Right cardiac atrium (tissue), 5 donors: ENCODE data around the gene DHX9. TPM values are rescaled to one million over a fixed set of nuclear protein-coding genes. Genes with fewer than 3 reads are reported as not detected.
"Not testable (repeated sequence)": the region's sequence is repeated elsewhere in the genome, so short reads cannot be mapped to it uniquely, and the experiment has no call there.

ENCODE experiments used
- ATAC-seq, 2 donors: fragments of 200-7000 bp; cut with Tn5 transposase; one replicate each; pipeline versions ENCODE4 v1.8.0 to v1.9.1; 2020; ENCODE audit warnings: moderate library complexity in 2 of 2, mild to moderate bottlenecking in 1 of 2
- DNase-seq, 3 donors: peaks; one replicate each; pipeline ENCODE4 v3.0.0-alpha.2; 2020
- H3K27ac ChIP-seq: one replicate; pipeline ENCODE4 v1.5.1; 2013; ENCODE audit warnings: mild to moderate bottlenecking, low read length, control low read depth, moderate library complexity
- H3K27me3 ChIP-seq: one replicate; pipeline ENCODE4 v1.6.1; 2013; ENCODE audit not compliant: control insufficient read depth, insufficient read depth
- H3K4me1 ChIP-seq: one replicate; pipeline ENCODE4 v1.6.1; 2013; ENCODE audit warnings: low read length; ENCODE audit not compliant: control insufficient read depth, insufficient read depth
- H3K4me3 ChIP-seq: one replicate; pipeline ENCODE4 v1.5.1; 2013; ENCODE audit warnings: low read length, control low read depth
- H3K9me3 ChIP-seq: one replicate; pipeline ENCODE4 v1.6.1; 2013; ENCODE audit warnings: low read length; ENCODE audit not compliant: control insufficient read depth
- WGBS: extraction: QIAGEN DNeasy Blood & Tissue Kit; methylation state at CpG from one replicate; pipeline ENCODE4 v1.1.7; 2013; 5-methylcytosine and 5-hydroxymethylcytosine counted together
- intact Hi-C, 4 donors: fragments of 100-400 bp; cut with DNase I; formaldehyde crosslinking; loops; one replicate each; pipeline versions ENCODE4 v1.11.0 to v1.14.0; 2022 to 2023
- polyA plus RNA-seq: library from polyadenylated mRNA; stranded (reverse); fragments of 200-250 nt; gene quantifications from one replicate; pipeline ENCODE4 v1.2.3, GENCODE V29; 2013
- total RNA-seq, 4 donors: library from RNA; stranded (reverse); fragmentation: NEBNext Ultra II Directional; extraction: Animal tissue kit (Norgen Biotek cat#: 25700); gene quantifications; one replicate each; pipeline ENCODE4 v1.2.1, GENCODE V29; 2021
- donor health status: healthy with polysubstance abuse.
- donor health status: DM: no; HTN: yes; CAD: no.
- donor health status: DM: no; HTN: no; CAD: no.
- donor health status: DM: no; HTN: yes; CAD: no; lungs with severe emphysema.
- donor health status: DM: yes; HTN: yes; CAD: no.

Gene DHX9
- total and polyA plus RNA-seq, 5 donors = 41.3 to 94.7 (median 71.2) TPM

DNA sequence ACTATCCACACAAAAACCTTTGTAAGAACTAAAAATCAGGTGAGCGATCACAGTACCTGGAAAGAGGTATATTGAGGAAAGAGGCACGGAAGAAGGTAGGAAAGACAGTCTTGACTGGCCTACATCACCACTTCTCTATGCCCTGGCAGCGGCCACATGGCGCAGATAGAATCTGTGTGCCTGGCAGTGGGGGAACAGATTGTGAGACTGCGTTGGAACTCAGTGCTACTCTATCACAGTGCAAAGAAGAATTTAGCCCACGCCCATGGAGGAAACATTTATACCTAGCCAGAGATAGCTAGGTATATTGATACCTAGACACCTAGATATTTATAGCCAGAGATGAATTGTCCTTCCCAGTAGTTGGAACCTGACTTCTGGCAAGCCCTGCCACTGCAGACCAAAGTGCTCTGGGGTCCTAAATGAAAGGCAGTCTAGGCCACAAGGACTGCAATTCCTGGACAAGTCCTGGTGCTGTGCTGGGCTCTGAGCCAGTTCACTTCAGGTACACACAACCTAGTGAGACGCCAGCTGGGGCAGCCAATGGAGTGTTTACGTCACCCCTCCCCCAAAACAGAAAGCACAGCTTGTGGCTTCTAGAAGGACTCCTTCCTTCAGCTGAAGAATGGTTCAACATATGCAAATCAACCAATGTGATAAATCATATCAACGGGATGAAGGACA is 51.9 kb downstream of the DHX9 start:
- Histone ChIP-seq H3K27ac (no peak overlapping the region), H3K4me1 (peaks cover 1% of the 10 kb centered on the region), H3K9me3 (no peaks in the 10 kb centered on the region), H3K27me3 (no peaks in the 10 kb centered on the region), H3K4me3 (no peak overlapping the region)
- WGBS = 87% methylated on average over 9 of the region's 9 CpGs
- no peak for DNase-seq
- intact Hi-C loops = no loop called here
- peak in 1 of 2 donors; percentile 21 for ATAC-seq

DNA sequence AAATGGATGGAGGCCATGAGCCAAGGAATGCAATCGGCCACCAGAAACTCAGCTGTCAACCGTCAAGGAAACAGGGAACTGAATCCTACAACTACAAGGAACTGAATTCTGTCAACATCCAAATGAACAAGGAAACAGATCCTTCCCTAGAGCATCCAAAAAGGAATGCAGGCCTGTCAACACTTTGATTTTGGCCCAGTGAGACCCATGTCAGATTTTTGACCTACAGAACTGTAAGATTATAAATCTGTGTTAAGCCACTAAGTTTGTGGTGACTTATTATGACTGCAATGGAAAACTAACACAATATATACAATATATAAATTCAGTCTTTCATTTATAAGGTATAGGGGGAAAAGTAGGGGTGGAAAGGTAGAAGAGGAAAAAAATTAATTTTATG is 58.5 kb downstream of the DHX9 start:
- H3K9me3 ChIP-seq = no peaks in the 10 kb centered on the region
- no peak overlapping the region for H3K4me3 ChIP-seq
- H3K27ac ChIP-seq = no peak overlapping the region
- H3K4me1 ChIP-seq = no peaks in the 10 kb centered on the region
- no peak for ATAC-seq
- H3K27me3 ChIP-seq = no peaks in the 10 kb centered on the region
- 56% methylated on average over 2 of the region's 2 CpGs for WGBS
- DNase-seq = no peak
- intact Hi-C loops = no loop called here

DNA sequence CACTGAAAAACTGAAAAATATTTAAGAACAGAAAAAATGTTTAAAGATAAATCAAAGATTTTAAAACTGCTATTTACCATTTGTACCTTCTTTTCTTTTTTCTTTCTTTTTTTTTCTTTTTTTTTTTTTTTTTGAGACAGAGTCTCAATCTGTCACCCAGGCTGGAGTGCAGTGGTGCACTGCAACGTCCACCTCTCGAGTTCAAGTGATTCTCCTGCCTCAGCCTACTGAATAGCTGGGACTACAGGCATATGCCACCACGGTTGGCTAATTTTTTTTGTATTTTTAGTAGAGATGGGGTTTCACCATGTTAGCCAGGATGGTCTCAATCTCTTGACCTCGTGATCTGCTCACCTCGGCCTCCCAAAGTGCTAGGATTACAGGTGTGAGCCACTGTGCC is 62.8 kb downstream of the DHX9 start:
- intact Hi-C loops, H3K27me3 ChIP-seq, H3K4me3 ChIP-seq, DNase-seq, H3K27ac ChIP-seq, ATAC-seq, H3K9me3 ChIP-seq, H3K4me1 ChIP-seq: not testable (repeated sequence)
- WGBS = 88% methylated on average over 5 of the region's 5 CpGs

DNA sequence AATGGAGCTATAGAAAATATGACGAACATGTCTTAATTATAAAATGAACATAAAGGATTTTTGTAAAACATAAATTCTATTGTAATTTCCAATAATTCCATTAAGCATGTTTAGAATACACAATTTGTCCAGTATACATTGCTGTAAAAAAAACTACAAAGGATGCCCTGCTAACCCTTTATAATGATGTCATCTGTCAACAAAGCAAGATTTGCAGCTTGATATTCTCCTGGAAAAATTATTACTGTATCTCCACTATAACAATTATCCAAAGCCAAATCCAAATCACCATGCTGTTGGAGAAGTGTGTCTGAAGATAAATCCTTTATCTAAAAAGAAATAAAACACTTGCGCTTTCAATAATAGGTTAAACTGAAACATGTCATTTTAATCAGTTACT is 66.2 kb downstream of the DHX9 start:
- intact Hi-C loops = no loop called here
- H3K27ac ChIP-seq = no peak overlapping the region
- no peak for ATAC-seq
- no peaks in the 10 kb centered on the region for H3K9me3 ChIP-seq
- no peak for DNase-seq
- H3K4me3 ChIP-seq = no peak overlapping the region
- H3K27me3 ChIP-seq = no peaks in the 10 kb centered on the region
- no peaks in the 10 kb centered on the region for H3K4me1 ChIP-seq
- 86% methylated on average over 2 of the region's 2 CpGs for WGBS

DNA sequence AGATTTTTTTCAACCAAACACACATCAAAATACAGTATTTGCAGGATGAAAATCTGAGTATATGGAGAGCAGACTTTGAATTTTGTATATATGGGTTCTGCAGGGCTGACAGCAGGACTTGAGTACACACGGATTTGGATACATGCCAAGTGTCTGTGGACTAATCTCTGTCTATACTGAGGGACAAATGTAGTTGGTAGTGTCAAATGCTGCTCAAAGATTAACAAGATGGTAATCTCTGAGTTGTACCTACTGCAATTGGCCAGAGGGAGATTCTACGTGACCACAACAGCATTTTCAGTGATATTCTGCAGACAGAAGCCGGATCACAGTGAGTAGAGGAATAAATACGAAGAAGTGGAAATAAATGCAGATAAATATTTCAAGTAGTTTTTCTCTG is 70.4 kb downstream of the DHX9 start:
- Histone ChIP-seq H3K4me3 (no peak overlapping the region), H3K27me3 (no peaks in the 10 kb centered on the region), H3K4me1 (no peaks in the 10 kb centered on the region), H3K9me3 (no peaks in the 10 kb centered on the region), H3K27ac (no peak overlapping the region)
- no peak for DNase-seq
- intact Hi-C loops = no loop called here
- ATAC-seq = no peak
- WGBS = 58% methylated on average over 4 of the region's 4 CpGs

DNA sequence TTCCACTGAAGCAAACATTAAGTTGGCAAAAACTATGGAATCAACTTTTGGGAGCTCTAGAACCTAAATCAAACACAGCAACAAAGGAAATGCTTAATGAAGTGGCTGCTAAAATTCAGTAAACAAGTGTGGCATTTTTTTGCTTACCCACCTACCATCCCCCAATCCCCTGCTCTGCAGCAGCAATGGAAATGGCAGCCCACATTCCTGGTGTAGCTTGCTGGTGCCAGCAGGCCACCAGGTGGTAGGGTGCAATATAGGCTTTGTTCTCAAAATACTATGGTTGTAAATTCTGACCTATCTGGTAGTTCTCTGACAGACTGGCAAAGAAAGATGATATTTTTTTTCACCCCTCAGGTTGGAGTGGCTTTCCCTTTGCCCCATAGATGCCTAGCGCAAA is 71.0 kb downstream of the DHX9 start:
- no peak for DNase-seq
- intact Hi-C loops = no loop called here
- 100% methylated on average over 1 of the region's 1 CpG for WGBS
- ATAC-seq = no peak
- Histone ChIP-seq H3K27me3 (no peaks in the 10 kb centered on the region), H3K4me1 (no peaks in the 10 kb centered on the region), H3K9me3 (no peaks in the 10 kb centered on the region), H3K4me3 (no peak overlapping the region), H3K27ac (no peak overlapping the region)

DNA sequence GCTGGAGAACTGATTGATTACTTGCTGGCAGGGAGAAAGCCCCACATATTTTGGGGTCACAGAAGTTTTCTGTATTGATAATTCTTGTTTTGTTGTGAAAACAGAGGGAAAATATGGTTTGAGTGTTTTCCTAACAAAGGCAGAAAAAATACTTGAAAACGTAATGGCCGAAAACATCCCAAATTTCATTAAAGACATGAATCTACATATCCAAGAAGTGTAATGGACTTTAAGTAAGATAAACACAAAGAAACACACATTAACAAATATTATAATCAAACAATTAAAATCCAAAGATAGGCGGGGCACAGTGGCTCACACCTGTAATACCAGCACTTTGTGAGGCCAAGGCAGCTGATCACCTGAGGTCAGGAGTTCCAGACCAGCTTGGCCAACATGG is 74.3 kb downstream of the DHX9 start:
- Histone ChIP-seq H3K27ac (no peak overlapping the region), H3K4me3 (no peak overlapping the region), H3K9me3 (no peaks in the 10 kb centered on the region), H3K27me3 (no peaks in the 10 kb centered on the region), H3K4me1 (no peaks in the 10 kb centered on the region)
- ATAC-seq = no peak
- WGBS = 97% methylated on average over 3 of the region's 3 CpGs
- no peak for DNase-seq
- intact Hi-C loops = no loop called here

DNA sequence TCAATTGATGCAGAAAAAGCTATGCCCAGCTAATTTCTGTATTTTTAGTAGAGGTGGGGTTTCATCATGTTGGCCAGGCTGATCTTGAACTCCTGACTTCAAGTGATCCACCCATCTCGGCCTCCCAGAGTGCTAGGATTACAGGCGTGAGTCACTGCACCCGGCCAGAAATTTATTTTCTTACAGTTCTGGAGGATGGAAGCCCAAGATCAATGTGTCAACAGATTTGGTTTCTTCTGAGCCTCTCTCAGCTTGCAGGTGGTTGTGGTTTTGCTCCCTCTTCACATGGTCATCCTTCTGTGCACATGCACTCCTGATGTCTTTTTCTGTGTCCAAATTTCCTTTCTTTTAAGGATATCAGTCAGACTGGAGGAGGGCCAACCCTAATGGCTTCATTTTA is 78.2 kb downstream of the DHX9 start:
- DNase-seq = no peak
- Histone ChIP-seq H3K27me3 (no peaks in the 10 kb centered on the region), H3K9me3 (no peaks in the 10 kb centered on the region), H3K27ac (no peak overlapping the region), H3K4me3 (no peak overlapping the region), H3K4me1 (no peaks in the 10 kb centered on the region)
- intact Hi-C loops = no loop called here
- ATAC-seq = no peak
- 81% methylated on average over 3 of the region's 3 CpGs for WGBS

DNA sequence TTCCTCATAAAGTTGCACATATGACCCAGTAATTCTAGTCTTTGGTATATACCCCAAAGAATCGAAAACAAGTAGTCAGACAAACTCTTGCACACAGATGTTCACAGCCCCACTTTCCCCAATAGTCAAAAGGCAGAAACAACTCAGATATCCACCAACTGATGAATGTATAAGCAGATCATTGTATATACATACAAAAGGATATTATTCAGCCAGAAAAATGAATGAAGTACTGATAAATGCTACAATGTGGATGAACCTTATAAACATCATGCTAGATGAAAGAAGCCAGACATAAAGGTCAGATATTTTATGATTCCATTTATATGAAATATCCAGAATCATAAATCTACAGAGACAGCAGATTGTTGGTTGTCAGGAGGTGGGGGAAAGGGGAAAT is 86.5 kb downstream of the DHX9 start:
- intact Hi-C loops = no loop called here
- 74% methylated on average over 1 of the region's 1 CpG for WGBS
- H3K4me1 ChIP-seq = no peaks in the 10 kb centered on the region
- ATAC-seq (no peak), DNase-seq (no peak)
- H3K27me3 ChIP-seq = no peaks in the 10 kb centered on the region
- H3K27ac ChIP-seq = no peak overlapping the region
- no peaks in the 10 kb centered on the region for H3K9me3 ChIP-seq
- no peak overlapping the region for H3K4me3 ChIP-seq

DNA sequence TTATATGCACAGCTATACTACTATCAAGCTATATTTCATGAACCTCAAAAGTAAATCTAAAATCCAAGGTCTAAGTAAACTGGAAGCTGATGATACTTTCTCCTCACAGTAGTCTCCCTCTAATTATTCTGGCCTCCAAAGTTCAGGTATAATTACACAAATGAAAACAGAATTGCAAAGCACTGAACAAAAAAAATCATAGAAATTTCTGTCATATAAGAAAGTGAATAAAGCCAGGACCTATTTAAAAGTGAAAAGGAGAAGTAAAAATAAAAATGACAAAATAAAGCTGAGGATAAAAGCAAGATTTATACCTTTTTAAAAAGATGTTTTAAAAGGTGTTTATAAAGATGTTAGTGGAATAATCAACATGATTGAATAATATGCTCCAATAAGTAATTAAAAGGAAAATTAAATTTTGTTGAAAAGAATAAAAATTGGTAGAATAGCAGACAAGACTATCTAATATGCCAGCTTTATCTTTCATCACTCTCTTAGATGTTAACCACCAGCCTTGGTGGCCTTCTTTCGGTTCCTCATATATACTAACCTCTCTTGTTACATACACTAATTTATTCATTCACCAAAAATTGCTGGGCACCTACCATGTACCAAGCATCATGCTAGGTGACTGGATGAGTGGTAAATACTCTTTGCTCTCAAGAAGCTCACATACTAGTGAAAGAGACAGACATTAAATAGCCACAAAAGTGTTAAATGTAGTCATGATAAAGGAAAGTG is 88.7 kb downstream of the DHX9 start:
- ATAC-seq (no peak), DNase-seq (no peak)
- intact Hi-C loops = no loop called here
- Histone ChIP-seq H3K9me3 (no peaks in the 10 kb centered on the region), H3K4me3 (no peak overlapping the region), H3K4me1 (no peaks in the 10 kb centered on the region), H3K27me3 (no peaks in the 10 kb centered on the region), H3K27ac (no peak overlapping the region)
- WGBS = 88% methylated on average over 1 of the region's 1 CpG

DNA sequence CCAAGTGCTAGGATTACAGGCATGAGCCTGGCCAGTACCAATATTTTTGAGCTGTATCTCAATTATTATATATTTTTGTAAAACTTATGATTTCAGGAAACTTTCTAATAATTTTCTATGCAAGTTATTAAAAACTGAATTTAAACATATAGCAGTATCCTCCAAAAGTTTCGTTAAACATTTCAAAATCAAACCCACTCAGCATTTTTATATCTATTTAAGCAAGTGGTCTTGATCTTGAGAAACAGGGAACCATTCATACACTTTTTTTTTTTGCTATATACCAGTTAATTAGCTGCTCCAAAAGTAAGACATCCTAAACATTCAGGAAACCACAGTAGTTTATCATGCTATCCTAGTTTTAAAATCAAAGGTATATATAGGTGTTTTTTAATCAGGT is 91.8 kb downstream of the DHX9 start:
- 81% methylated on average over 1 of the region's 1 CpG for WGBS
- H3K4me1 ChIP-seq = no peaks in the 10 kb centered on the region
- DNase-seq = no peak
- H3K9me3 ChIP-seq = no peaks in the 10 kb centered on the region
- no peak overlapping the region for H3K4me3 ChIP-seq
- no peaks in the 10 kb centered on the region for H3K27me3 ChIP-seq
- no peak for ATAC-seq
- no peak overlapping the region for H3K27ac ChIP-seq
- intact Hi-C loops = no loop called here
